K562 (cell line): ENCODE measurements around the gene IGF2BP3. TPM values are rescaled to one million over a fixed set of nuclear protein-coding genes. Genes with fewer than 3 reads are reported as not detected.

Source experiments
- BRD4 ChIP-seq: fragments of 200-600 bp; sonication (generic); IDR thresholded peaks from 2 replicates; pipeline ENCODE4 v1.6.1; 2017; ENCODE audit warnings: inconsistent platforms
- ELF2 ChIP-seq: fragments of 250-450 bp; sonication (Bioruptor Pico); IDR thresholded peaks from 2 replicates; pipeline ENCODE4 v1.5.0; 2021; ENCODE audit warnings: mild to moderate bottlenecking
- HINFP ChIP-seq: fragments of 450-650 bp; conservative IDR thresholded peaks from 2 replicates; pipeline ENCODE4 v1.6.1; 2016; ENCODE audit warnings: missing genetic modification characterization, low read depth, mild to moderate bottlenecking, control low read depth, missing compliant biosample characterization
- KAT2B ChIP-seq: IDR thresholded peaks from one replicate; pipeline ENCODE4 v1.6.1; 2012; ENCODE audit warnings: low read depth, mild to moderate bottlenecking, control low read depth, inconsistent platforms, low read length, moderate library complexity
- MLLT1 ChIP-seq, 2 experiments: fragments of 450-650 bp; IDR thresholded peaks; 2 replicates each; pipeline ENCODE4 v1.6.1; 2016
- POLR2H ChIP-seq: IDR thresholded peaks from 2 replicates; pipeline ENCODE4 v1.6.1; 2016; ENCODE audit warnings: missing genetic modification characterization, low read depth, mild to moderate bottlenecking, control low read depth, missing compliant biosample characterization, moderate library complexity
- RERE ChIP-seq: sonication (generic); formaldehyde crosslinking; IDR thresholded peaks from 2 replicates; pipeline ENCODE4 v1.8.0; 2023; ENCODE audit warnings: missing genetic modification reagents, mild to moderate bottlenecking, borderline replicate concordance
- SMC3 ChIP-seq: conservative IDR thresholded peaks from 2 replicates; pipeline ENCODE4 v1.6.1; 2011; ENCODE audit warnings: low read depth, low read length, improper control_type of control experiment; ENCODE audit not compliant: insufficient read depth
- TEAD1 ChIP-seq, 2 experiments: fragments of 450-650 bp in 1 of 2; sonication (generic) in 1 of 2; formaldehyde crosslinking; IDR thresholded peaks; 2 replicates each; pipeline versions ENCODE4 v1.4.0 to v1.8.0; 2020 to 2022; ENCODE audit warnings: mild to moderate bottlenecking in 2 of 2, missing genetic modification reagents in 1 of 2
- ZNF133 ChIP-seq: fragments of 250-450 bp; sonication (Bioruptor Pico); IDR thresholded peaks from 2 replicates; pipeline ENCODE4 v1.4.0; 2020; ENCODE audit warnings: mild to moderate bottlenecking
- ZNF592 ChIP-seq: fragments of 450-650 bp; IDR thresholded peaks from 2 replicates; pipeline ENCODE4 v1.6.1; 2017; ENCODE audit warnings: antibody characterized with exemption, mild to moderate bottlenecking
- polyA plus RNA-seq, 8 experiments: library from polyadenylated mRNA; depleted of rRNA in 4 of 8; stranded (reverse) in 5 of 8; unstranded in 3 of 8; fragments of >200 nt; fragmentation: Nextera tagmentation in 2 of 8; fragmentation: Illumina TruSeq in 1 of 8; extraction: Ambion mirVana in 2 of 8; extraction: Trizol in 1 of 8; gene quantifications; 2 replicates each; pipeline versions ENCODE4 v1.2.1 to v1.2.3, GENCODE V29; 2011 to 2014; ENCODE audit warnings: inconsistent platforms in 1 of 8, missing spikeins in 1 of 8
- total RNA-seq, 7 experiments: library from RNA; depleted of rRNA in 6 of 7; stranded (reverse); fragments of >200 nt in 6 of 7; fragmentation: Illumina TruSeq in 2 of 7; extraction: Trizol in 2 of 7; gene quantifications; 2 replicates each; pipeline versions ENCODE4 v1.2.1 to v1.2.3, GENCODE V29; 2011 to 2021; ENCODE audit warnings: low replicate concordance in 1 of 7

The IGF2BP3 gene
- total and polyA plus RNA-seq, 9 of the 15 experiments (the other 6 are each of a cell fraction or from before 2014, with no cell fraction given) = 8.4 to 88.1 (median 61.2) TPM

- TF ChIP-seq BRD4 (0 out of 2 replicates have a peak, but pooled peaks have one; percentile 17), ZNF133 (CRISPR knock-in tag) (no peak), POLR2H (tag) (peak; percentile 57; the same call in 1 of the 2 replicates), RERE (no peak), KAT2B (no peak), MLLT1 (IDR thresholded peaks at IDR 0.05) (0 out of 4 replicates have a peak, but pooled peaks of 1 of the 2 experiments have one; percentile 8), ELF2 (CRISPR knock-in tag) (no peak), TEAD1 (CRISPR knock-in tag; IDR thresholded peaks at IDR 0.05) (no peak), SMC3 (no peak), ZNF592 (0 out of 2 replicates have a peak, but pooled peaks have one; percentile 4), HINFP (no peak)
These were observed 1.8 kb upstream of the IGF2BP3 start (continued) for GRCh38 chr7:23472046-23472445.
